ENCODE measurements around the gene MACROD2.

The MACROD2 gene

DNA sequence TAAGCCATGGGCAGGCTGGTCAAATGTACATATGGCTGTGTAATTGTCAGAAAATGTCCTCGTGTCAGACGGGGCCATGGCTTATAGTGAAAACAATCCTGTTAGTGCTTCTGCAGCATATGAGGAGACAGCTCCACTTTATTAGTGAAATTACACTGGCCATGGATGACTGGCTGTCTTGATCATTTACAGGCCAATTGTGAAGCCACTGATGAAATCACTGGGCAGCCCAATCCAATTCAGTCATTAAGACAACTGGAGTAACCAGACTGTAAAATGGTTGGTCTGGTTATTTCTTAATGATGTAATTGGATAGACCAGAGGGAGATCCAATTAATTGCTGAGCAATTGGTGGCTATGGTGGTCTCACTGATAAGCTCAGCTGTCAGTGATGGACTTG is 1828.4 kb downstream of the MACROD2 start:
- DNase-seq (ENCODE audit: low read depth): no peak

DNA sequence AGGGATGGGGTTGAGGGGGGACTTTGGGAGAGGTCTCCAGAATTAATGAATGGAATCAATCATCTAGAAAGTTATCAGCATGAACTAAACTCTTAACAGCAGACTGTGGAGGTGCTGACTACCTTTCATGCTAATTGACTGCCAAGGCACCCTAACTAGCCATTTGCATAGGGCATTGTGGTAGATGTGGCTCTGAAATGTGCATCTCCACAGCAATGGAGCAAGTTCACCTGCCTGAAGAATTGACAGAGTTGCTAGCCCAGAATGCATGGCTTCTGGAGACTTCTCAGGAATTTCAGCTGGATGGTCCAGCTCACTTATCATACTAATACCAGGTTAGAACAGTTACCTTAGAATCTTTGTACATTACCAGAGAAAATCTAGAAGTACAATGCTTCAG is 1832.3 kb downstream of the MACROD2 start:
- no peak for DNase-seq (ENCODE audit: low read depth)

DNA sequence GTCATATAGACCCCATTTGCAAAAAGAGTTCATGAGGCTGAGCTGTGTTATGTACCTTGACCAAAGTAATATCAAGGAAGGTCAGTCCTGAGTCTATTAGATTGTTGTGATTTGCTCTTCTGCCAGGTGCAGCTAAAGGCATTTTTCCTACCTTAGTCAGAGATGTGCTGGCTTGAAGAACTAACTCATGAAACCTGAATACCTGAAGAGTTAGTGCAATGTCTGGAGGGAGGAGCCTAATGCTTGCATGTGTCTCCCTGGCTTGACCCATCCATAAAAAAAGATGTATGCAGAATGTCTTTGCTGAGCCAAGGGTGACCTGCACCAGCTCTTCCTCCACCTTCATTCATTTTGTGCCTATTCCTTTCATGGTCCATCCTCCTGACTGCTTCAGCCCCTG is 1835.9 kb downstream of the MACROD2 start:
- DNase-seq (ENCODE audit: low read depth): no peak

DNA sequence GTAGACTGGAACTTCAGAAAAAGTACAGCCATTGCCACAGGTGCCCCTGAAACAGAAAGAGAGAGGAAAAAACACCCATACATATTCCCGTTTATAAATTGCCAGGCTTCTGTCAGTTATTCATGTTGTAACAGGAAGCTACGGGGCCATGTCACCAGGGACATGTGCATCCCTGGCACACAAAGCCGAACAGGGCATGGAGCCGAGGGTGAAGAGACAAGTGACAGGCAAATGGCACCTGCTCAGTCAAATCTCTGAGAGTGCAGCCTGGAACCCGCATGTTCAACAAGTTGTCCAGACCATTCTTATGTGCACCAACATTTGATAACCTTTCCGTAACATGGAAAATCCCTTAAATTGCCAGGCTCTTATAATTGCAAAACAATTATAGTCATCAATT is 1837.2 kb downstream of the MACROD2 start:
- no peak for DNase-seq (ENCODE audit: low read depth)

DNA sequence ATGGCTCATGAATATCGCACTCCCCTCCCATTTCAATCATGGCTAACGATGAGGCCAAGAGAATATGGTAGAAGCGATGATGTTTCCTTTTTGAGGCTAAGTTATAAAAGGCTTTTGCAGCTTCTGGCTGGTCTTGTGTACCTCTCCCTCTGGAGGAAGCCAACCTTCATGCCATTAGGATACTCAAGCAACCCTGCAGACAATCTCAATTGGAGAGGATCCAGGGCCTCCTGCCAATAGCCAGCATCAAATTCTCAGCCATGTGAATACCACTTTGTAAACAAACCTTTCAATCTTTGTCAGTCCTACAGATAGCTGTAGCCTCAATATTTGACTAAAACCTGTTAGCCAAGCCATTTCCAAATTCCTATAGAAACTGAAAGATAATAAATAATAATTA is 1839.5 kb downstream of the MACROD2 start:
- DNase-seq (ENCODE audit: low read depth): no peak

DNA sequence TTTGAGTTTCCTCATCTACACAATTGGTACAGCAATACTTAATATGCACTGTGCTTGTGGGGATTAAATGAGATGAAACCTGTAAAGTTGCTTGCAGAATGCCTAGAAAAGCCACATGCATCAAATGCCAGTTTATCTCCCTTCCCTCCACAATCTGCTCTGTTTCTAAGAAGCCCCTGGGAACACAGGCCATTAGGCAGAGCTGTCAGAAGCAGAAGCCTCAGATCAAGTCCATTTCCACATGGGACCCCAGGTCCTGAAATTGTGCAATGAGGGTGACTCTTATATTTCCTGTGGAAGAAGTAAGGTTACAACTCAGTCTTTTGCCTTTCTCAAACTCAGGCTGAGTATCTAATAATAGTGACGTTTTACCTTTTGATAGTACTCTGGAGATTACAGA is 1840.5 kb downstream of the MACROD2 start:
- no peak for DNase-seq (ENCODE audit: low read depth)

DNA sequence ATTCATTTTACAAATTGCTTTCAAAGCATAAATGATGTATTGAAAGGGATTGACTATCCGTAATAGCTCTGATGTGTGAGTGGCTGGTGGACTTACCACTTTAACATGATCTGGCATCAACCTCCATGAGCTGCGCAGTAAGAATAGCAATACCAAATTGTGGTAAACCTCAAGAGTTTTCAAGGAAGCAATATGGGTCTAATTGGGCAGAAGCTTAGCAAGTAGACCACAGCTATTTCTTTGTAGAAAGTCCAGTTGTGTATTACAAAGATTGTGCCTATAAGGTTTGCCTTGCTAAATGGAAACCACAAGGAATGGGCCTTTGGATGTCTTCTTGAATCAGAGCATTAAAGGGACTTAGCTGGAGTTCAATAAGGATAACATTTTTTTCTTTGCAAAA is 1841.3 kb downstream of the MACROD2 start:
- DNase-seq (ENCODE audit: low read depth): no peak

DNA sequence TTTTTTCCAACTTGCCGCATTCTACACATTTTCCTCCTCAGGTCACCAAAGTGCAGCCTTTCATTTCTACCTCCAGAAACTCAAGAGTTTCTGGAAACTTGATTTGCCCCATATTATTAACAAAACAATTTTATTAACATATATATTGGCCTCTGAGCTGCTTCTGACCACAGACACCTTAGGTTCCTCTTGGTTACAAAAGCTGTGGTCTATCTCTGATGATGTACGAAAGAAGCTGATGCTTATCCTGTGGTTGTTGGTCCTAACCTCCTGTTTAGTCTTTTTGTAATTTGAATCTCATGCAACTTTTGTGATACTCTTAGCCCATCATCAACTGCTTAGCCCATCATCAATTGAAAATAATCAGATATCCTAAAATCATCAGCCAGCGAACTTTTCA is 1842.2 kb downstream of the MACROD2 start:
- DNase-seq (ENCODE audit: low read depth): no peak

DNA sequence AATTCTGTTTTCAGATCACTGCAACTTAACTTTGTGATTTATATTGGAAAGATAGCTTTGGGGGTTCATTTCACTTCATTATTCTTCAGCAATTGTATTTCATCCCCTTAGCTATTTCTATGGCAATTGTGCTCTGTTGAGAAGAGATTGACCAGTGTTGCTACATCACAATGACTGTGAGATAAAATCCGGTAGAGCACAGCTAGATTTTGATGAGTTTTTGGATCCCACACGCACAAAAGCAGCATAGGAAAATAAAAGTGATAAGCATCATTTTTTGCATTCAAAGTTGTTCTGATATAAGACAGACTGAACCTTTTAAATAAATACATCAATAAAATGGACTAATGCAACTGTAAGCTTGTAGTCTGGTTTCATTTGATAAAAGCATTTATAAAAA is 1843.2 kb downstream of the MACROD2 start:
- no peak for DNase-seq (ENCODE audit: low read depth)

DNA sequence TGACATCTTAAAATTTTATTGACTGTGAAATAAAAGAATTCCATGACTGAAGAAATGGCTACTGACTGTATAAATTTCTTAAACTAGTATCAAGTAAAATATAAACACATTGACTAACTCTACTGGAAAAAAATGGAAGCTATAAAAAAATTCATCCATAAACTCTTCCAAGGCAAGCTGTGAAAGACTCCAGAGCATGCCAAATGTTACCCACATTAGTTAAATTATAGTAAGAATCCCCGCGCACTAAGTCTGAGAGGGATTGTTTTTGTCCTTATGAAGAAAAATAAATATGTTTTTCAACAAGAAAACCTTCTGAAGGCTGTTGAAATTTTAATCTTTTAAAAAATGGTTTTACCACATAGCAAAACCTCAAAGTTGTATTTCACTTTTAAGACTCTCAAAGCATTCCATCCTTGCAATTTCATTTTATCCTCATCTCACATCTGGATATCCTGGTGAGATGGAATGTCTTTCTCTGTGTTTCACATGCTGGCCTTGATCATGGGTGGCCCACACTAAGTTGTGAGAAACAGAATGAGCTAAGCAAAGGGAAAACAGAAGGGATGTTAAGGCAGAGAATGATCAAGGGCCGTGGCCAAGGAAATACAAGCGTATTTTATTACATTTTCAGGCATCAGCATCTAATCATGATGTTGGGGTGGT is 1845.5 kb downstream of the MACROD2 start:
- peak; percentile 22 for DNase-seq (ENCODE audit: low read depth)

DNA sequence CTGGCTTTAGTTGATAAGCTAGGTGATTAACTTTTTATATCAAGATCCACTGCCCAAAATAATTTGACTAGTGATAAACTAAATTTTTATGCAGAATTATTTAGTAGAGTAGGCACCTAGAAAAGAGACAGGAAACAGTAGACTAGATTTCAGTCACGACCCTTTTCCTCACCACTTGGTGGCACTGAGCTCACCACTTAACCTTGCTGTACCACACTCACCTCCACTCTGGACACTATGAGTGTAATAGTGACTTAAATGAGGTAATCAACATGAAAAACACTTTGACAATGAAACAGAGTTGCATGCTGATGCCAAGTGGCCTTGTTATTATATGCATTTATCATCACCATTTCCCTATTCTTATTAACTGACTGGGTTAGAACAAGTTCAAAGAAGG is 1847.6 kb downstream of the MACROD2 start:
- DNase-seq (ENCODE audit: low read depth): no peak

DNA sequence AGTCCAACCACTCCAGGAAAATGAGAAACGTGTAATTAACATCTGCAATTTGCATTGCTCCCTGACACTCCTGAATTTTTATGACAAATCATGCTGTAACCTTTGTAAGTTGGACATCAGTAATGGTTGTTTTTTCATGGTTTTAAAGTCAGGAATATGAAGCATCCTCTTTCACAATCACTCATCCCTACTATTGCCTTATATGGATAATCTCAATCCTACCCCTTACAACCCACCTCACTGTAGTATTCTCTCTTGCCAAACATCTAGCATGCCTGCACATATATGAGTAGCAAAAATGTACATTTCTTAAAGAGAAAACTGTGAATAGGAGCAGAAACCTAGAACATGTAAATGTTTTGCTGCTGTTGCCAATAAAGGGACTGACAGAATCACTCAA is 1848.5 kb downstream of the MACROD2 start:
- no peak for DNase-seq (ENCODE audit: low read depth)

DNA sequence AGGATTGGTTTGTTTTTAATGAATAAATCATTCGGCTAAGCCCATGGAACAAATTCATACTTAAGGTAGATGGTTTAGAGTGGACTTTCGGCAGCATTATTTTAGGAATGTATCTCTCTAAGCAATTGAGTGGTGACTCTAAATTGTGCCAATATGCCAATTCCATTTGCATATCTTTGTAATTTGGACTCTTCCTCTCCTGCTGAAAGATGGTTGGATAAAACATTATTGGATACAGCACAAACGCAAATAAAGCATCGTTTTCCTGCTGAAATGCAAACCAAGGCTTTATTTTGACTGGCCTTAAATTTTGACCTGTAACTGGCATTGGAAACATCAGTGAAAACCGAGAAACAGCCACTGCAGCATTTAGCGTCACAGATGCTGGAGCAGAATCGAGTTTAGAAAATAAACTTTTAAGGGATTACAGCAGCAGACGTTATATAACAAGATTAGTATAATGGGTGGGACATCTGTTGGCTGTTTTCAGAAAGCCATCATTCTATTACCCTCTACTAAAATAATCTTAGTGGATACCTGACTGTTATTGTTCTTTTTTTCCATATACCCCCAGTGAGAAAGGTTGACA is 1852.0 kb downstream of the MACROD2 start:
- DNase-seq (ENCODE audit: low read depth): no peak

DNA sequence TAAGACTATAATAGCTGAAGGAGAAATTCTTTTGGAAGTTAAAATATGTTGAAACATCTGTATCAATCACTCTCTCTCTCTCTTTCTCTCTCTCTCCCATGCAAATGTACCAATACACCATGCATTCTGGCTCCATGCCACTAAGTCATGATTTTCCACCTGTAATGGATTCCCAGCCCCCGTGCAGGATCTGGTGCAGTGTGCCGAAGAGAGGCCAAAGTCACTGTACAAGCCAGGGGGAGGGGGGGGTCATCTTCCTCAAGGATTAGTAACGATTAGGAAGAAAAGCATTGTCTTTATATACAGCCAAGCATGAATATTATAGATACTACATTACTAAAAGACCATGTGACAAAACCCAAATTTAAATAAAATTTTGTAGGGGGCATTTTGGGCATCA is 1852.8 kb downstream of the MACROD2 start:
- DNase-seq (ENCODE audit: low read depth): no peak

DNA sequence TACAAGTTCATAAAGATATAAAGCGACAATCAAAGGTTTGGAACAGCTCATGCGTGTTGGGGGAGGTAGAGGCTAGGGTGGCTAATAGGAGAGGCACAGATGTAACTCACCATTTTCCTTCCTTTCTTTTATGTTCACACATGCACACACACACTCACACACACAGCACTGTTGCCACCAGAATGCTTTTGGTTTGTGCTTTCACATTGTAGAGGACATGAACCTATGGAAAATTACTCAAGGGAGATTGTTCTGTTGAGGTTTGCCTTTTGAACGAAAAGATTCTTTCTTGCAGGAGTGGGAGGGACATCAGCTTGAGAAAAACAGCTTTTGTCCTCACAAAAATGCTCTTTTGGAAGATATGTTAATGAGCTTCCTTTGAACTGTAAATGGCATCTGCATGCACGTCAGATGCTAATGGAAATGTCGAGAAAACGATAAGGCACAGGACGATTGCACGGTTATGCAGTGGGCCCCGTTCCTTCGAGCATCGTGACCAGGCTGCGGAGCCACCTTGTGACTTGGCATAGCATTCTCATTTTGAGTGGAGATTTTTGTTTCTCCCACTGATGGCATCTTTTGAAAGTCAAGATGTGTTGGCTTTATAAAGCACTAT is 1853.8 kb downstream of the MACROD2 start:
- DNase-seq (ENCODE audit: low read depth): no peak

DNA sequence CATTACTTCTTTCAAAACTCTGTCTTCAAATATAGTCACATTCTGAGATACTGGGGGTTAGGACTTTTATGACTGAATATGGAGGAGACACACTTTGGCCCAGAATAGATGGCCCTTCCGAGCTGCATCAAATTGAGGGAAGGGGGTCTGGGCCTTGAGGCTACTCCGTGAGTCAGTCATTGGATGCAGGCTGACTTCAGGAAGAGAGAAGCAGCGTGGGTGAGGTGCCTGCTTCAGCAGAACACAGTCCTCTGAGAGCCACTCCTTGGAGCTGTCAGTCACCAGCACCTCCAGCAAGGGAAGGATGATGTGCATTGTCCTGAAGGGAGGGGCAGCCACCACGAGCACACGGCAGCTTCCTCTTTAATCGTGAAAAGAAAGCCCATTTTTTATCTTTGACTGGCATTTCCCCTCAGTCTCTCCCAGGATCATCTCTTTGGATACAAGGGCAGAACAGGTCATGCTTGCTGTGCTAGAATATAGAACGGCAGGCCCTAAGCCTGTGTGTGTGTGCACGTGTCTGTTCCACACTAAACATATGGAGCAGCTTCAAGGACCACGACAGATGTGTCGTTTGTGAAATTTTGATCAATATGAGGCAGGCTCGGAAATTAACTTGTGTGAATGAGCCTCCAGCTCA is 1856.4 kb downstream of the MACROD2 start:
- no peak for DNase-seq (ENCODE audit: low read depth)

DNA sequence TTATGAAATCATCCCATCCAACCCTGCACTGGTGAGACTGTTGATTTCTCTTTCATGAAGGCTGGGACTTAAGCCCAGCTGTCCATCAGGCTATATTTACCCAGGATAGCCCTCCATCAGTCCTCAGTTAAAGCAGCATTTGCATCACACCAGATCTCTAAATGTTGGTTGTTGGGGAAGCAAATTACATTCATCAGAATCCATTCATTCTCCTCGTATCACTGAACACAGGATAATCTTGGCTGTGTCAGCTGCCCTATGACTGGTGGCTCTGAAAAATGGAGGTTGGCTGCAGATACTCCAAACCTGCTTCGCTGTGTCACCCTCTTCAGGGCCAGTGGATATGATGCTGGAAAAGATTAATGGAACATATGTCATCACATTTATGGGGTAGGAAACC is 1859.6 kb downstream of the MACROD2 start:
- no peak for DNase-seq (ENCODE audit: low read depth)

DNA sequence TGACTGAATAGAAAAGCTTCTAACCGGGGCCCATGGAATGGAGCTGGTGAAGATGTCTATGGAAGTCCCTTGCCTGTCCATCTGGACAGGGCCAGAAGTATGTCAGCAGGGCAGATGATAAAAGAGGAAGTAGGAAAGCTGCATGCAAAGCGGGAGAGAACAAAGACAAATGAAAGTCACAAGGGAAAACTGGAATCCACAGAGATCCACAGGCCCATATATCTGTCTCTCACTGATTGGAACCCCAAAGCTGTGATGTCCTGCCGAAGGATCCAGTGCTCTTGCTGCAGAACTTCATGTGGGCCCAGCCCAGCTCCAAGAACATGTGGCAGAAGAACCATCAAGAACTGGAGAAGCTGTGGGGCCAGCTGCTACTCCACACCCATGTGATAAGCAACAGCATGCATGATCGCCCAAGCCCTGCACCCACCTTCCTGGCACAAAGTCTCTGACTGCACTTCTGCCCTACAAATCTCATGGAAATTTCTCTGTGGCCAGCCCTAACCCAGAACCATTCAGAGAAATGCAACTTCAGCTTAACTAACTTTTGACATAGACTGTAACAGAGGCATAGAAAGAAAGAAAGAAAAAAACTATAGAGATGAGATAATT is 1862.0 kb downstream of the MACROD2 start:
- DNase-seq (ENCODE audit: low read depth): no peak

DNA sequence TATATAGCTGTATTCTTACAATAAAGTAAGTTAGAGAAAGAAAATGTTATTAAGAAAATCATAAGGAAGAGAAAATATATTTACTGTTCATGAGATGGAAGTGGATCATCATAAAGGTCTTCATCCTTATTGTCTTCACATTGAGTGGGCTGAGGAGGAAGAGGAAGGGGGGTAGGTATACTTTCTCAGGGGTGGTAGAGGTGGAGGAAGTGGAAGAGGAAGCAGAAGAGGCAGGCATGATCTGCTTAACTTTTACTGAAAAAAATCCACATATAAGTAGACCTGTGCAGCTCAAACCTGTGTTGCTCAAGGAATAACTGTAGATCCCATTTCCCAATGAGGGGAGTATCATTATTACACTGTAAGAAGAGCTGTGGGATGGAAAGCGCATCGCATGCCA is 1863.7 kb downstream of the MACROD2 start:
- no peak for DNase-seq (ENCODE audit: low read depth)

DNA sequence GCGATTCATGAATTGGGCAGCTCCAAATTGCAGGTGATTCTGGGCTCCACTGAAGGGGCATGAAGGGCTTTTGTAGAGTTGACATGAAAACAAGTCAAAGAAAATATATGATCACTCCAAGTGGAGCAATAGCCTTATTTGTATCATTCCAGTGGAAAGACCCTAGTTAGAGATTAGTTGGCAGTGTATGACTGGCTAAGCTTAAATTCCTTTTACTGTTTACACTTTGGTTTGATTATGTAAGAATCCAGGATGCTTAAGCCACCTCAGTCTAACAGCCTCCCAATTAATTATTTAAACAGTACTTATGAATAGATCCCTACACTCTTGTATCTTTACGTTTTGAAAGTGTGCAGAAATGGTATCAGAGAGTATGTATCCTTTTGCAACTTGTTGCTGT is 1865.5 kb downstream of the MACROD2 start:
- DNase-seq (ENCODE audit: low read depth): no peak

DNA sequence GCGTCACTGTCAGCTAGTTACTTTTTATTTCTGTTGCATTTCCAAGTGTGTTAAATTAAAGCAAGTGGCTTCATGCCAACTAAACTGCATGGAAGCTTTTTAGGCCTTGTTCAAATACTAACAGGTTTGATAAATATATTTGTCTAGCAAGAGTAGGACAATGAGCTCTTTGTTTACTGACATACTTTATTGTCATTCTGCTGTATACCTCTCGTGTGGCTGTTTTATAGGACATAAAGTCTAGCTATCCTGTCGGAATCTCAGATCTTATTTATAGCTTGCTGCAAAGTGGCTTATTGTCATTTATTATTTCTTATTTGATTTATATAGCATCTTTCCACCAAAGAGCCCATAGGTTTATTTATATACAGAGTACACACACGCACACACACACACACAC is 1866.9 kb downstream of the MACROD2 start:
- DNase-seq (ENCODE audit: low read depth): no peak

DNA sequence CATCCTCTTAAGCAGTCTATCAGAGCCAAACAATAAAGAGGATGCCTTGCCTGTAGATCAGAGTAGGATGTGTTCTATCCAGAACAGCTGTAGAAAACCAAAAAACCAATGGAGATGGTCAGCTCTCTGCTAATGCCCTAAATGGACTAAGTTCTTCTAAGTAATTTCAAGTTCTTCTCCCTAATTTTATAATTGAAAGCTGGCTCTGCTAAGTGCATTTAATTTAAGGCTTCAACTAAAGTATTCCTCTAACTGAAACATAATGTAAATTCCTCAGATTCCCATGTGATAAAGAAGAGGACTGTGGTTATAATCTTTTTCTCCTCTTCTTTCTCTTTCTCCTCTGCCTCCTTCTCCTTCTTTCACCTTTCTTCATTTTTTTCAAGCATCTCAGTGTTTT is 1868.4 kb downstream of the MACROD2 start:
- no peak for DNase-seq (ENCODE audit: low read depth)

DNA sequence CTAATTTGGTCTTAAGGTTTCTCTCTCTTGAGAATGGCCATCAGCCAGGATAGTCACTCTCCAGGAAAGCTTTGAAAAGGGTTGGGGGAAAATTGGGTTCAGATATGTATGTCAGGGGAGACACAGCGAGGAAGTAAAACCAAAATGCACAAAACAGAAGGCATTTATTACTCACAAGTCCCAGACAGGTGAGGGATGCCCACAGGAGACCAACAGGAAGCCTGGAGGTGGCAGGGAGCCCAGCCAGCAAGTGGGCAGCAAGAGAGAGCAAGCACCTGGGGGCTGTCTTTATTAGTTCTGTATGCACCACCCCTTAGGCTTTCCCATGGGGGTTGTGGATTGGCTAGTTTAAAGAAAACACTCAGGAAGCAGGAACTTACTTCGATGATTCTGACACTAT is 1870.2 kb downstream of the MACROD2 start:
- no peak for DNase-seq (ENCODE audit: low read depth)

Measured in GM04504 (cell line).